CD4-positive, alpha-beta T cell treated with Interleukin-2 at 100 ng/mL for 4 hours (primary cell): ENCODE data around the gene KDM4B.

ENCODE experiments used
- DNase-seq: peaks from one replicate; pipeline ENCODE4 v3.0.0-alpha.2; 2020; ENCODE audit warnings: low spot score

Gene KDM4B

GRCh38 chr19:5107432-5108122, 138.7 kb downstream of the KDM4B start:
- DNase-seq = no peak

GRCh38 chr19:5108123-5108596, 139.2 kb downstream of the KDM4B start:
- DNase-seq = no peak

DNA sequence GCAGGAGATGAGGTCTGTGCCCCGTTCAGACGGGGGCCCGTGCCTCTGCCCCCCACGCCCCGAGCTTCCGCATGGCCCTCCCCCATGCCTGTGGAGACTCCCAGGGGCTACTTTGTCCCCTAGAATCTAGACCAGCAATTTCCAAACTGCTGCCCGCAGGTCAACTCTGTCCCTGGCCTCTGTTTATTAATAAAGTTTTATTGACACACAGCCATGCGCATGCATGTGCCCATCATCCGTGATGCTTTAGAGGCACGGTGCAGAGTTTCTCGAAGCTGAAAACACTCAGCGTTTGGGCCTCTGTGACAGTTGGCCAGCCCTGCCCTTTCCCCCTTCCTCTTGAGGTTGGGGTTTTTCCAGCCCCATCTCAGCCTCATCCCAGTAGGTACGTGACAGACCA, 140.0 kb downstream of the KDM4B start:
- DNase-seq = no peak

GRCh38 chr19:5109560-5109959, 140.6 kb downstream of the KDM4B start:
- no peak for DNase-seq

GRCh38 chr19:5110546-5110945, 141.6 kb downstream of the KDM4B start:
- no peak for DNase-seq

GRCh38 chr19:5111051-5111450, 142.1 kb downstream of the KDM4B start:
- no peak for DNase-seq

GRCh38 chr19:5112175-5112574, 143.3 kb downstream of the KDM4B start:
- DNase-seq = no peak

- no peak for DNase-seq
Measured at GRCh38 chr19:5112681-5113575, 144.0 kb downstream of the KDM4B start.

DNA sequence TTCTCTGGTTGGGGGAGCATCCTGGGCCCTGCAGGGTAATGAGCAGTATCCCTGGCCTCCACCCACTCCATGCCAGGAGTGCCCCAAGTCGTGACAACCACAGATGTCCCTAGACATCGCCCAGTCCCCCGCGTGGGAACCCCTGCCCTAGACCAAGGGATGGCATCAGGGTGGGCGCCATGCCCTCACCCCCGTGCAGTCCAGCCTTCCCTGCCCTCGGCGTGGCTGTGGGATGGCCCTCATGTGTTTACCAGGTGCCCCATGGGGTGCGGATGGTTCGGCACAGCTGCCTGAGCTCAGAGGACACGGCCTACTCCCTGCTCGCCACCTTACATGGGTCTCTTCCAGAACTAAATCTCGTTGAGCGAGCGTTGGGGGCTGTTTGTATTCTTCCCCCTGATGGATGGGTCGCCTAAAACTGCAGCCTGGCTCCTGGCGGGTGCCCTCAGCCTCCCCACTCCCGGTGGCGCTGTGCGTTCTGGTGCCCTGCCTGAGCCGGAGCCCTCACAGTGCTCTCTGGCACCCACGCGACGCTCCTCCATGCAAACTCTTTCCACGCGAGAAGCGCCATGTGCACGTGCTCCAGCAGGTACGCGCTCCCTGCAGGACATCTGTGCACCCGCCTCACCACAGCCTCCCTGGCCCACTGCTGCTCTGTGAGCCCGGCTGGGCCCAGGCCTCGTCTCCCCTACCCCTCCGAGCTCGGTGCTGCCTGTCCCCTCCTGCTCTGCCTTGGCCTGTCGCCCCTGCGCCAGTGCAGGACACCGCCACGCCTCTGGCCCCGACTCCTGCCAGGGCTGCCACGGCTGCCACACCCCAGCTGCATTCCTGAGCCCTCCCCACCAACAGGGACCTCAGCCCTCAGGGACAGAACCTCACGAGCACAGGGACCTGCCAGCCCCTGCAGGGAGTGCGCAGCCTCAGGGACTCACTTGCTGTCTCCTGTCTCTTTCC, 145.0 kb downstream of the KDM4B start:
- no peak for DNase-seq

- DNase-seq = no peak
Measured at GRCh38 chr19:5114727-5115126, 145.8 kb downstream of the KDM4B start.

DNA sequence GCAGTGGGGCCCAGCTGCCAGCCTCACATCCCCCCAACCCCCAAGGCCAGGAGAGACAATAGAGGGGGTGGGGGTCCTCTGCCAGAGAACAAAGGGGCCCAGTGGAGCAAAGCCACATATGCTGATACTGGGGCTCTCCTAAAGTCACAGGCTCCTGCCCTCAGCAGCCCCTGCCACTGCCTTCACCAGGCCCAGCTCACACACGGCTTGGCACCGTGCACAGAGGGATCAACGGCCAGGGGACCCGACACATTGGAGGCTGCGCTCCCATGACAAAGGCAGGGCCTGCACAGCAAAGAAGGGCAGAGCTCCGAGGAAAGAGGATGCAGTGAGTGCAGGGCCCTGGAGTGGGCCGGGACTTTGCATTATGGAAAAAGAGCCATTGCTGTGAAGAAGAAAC, 146.4 kb downstream of the KDM4B start:
- DNase-seq = no peak

- no peak for DNase-seq
Measured at GRCh38 chr19:5115771-5116202, 146.9 kb downstream of the KDM4B start.

DNA sequence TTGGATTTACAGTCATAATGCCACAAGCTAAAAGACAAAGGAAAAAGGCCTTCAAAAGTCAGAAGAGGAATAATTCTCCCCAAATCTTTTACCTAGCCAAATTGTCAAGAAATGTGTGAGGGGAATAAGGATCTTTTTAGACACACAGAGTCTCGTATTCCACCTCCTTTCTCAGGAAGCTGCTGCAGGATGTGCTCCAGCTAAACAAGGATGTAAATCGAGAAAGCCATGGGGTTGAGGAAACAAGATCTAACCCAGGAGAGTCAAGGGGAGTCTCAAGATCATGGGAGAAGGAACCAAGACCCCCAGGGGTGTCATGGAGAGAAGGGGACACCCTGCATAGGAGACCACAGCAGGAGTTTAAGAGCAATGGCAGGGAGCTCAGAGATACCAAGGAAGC, 147.4 kb downstream of the KDM4B start:
- no peak for DNase-seq

DNA sequence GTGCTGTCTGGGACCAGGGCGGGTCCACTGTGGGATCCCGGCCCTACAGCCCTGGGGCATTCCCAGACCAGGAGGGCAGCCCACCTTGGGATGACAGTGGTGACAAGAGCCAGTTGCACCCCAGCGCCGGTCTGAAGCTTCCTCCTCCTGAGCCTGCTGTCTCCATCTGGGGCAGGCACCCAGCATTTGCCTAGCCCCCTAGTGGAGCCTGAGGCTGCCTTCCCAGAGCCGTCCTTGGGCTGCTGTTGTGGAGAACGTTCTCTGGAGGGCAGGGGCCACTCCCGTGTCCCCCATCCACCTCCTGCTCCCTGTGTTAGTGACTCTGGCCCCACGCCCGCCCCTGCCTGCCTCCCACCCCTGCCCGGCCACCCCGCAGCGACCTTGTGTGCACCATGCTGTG, 148.5 kb downstream of the KDM4B start:
- no peak for DNase-seq

GRCh38 chr19:5118026-5118425, 149.1 kb downstream of the KDM4B start:
- no peak for DNase-seq

- no peak for DNase-seq
Measured at GRCh38 chr19:5119297-5119998, 150.5 kb downstream of the KDM4B start.

GRCh38 chr19:5120321-5120720, 151.4 kb downstream of the KDM4B start:
- no peak for DNase-seq

DNA sequence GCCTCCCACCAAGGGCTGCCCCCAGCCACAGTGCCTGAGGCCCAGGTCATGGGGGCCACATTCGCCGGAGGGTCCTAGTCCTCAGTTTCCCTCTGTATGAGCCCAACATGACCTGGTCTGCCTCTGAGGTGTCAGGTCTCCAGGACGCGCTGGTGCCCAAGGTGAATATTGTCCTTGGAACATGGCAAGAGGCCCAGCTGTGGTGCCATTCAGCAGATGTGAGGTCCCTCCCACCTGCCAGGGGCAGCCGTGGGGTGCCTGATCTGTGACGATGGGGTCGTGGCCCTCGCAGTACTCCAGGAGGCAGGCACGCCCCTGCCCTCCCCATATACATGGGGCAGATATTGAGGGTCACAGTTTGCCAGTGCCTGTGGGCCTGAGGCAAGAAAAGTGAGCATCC, 151.9 kb downstream of the KDM4B start:
- no peak for DNase-seq

DNA sequence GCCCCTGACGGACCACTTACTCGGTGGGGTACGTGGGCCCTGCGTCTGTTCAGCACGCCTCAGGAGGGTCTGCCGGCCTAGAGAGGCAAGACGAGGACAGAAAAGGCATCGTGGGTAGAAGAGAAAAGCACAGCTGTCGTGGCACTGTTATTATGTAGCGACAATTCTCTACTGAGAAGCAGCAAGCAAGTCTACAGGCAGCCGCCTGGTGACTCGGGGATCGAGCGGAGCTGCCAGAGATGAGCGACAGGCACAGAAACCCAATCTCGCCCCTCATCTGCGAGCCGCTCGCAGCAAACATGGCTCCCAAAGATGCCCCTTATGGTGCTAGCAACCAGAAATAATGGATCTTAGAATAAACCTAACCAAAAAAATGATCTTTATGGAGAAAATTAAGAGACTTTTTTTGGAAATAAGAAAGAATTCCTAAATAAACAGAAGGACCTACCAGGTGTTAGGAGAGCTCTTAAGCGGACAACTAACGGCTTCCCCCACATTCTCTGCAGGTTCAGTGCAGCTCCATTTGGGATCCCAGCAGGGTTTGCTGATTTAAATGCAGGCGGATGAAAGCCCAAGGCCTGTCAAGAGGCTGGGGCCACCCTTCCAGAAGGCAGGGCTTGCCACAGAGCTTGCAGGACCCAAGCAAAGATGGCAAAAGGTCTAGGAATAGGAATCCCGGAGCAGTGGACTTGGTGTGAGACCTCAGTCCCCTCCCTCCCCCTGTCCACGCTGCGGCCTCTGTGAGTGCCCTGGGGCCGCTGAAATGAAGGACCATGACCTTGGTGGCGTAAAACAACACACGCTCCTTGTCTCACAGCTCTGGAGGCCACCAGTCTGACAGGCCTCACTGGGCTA, 152.6 kb downstream of the KDM4B start:
- no peak for DNase-seq

- no peak for DNase-seq
Measured at GRCh38 chr19:5122121-5122400, 153.1 kb downstream of the KDM4B start.
